HepG2 (cell line): Measurements from ENCODE around the gene SEMA7A. TPM values are rescaled to one million over a fixed set of nuclear protein-coding genes. Genes with fewer than 3 reads are reported as not detected.

ENCODE experiments used
- CHD4 ChIP-seq: fragments of 200-600 bp; sonication (generic); IDR thresholded peaks from 2 replicates; pipeline ENCODE4 v1.7.0; 2017; ENCODE audit warnings: mild to moderate bottlenecking, low read length, borderline replicate concordance
- FOSL2 ChIP-seq: sonication (generic); formaldehyde crosslinking; IDR thresholded peaks from 2 replicates; pipeline ENCODE4 v1.4.0; 2020; ENCODE audit warnings: missing genetic modification reagents
- HDAC2 ChIP-seq: sonication (generic); formaldehyde crosslinking; IDR thresholded peaks from 2 replicates; pipeline ENCODE4 v1.4.0; 2020; ENCODE audit warnings: missing genetic modification reagents
- JDP2 ChIP-seq: sonication (generic); formaldehyde crosslinking; IDR thresholded peaks from 2 replicates; pipeline ENCODE4 v1.8.1; 2022; ENCODE audit warnings: missing genetic modification reagents, borderline replicate concordance
- KDM1A ChIP-seq: IDR thresholded peaks from 2 replicates; pipeline ENCODE4 v1.6.1; 2016; ENCODE audit warnings: missing compliant biosample characterization
- KDM3A ChIP-seq: IDR thresholded peaks from 2 replicates; pipeline ENCODE4 v1.6.1; 2018; ENCODE audit warnings: low read depth, missing compliant biosample characterization
- RELA ChIP-seq: sonication (generic); formaldehyde crosslinking; IDR thresholded peaks from 2 replicates; pipeline ENCODE4 v1.4.0; 2020; ENCODE audit warnings: missing genetic modification reagents
- SIN3A ChIP-seq: IDR thresholded peaks from 2 replicates; pipeline ENCODE4 v1.6.1; 2011; ENCODE audit warnings: low read depth, mild to moderate bottlenecking, control low read depth, low read length, borderline replicate concordance
- SNAPC4 ChIP-seq: sonication (generic); formaldehyde crosslinking; IDR thresholded peaks from 2 replicates; pipeline ENCODE4 v1.4.0; 2020; ENCODE audit warnings: mild to moderate bottlenecking, missing genetic modification reagents
- ZFP36 ChIP-seq: fragments of 150-350 bp; IDR thresholded peaks from 2 replicates; pipeline ENCODE4 v1.6.1; 2018; ENCODE audit warnings: borderline replicate concordance, low read length, low read depth; ENCODE audit not compliant: partially characterized antibody
- ZMYM4 ChIP-seq: sonication (generic); formaldehyde crosslinking; IDR thresholded peaks from 2 replicates; pipeline ENCODE4 v1.8.1; 2023; ENCODE audit warnings: mild to moderate bottlenecking, missing genetic modification reagents
- ZNF687 ChIP-seq: sonication (generic); formaldehyde crosslinking; IDR thresholded peaks from 2 replicates; pipeline ENCODE4 v1.5.1; 2020; ENCODE audit warnings: mild to moderate bottlenecking, missing genetic modification reagents, moderate library complexity
- polyA plus RNA-seq, 8 experiments: library from polyadenylated mRNA; depleted of rRNA in 3 of 8; stranded (reverse) in 7 of 8; unstranded in 1 of 8; fragments of >200 nt; fragmentation: Illumina TruSeq in 4 of 8; extraction: Trizol in 4 of 8; gene quantifications; 2 replicates each; pipeline versions ENCODE4 v1.2.1 to v1.2.3, GENCODE V29; 2011 to 2016; ENCODE audit warnings: low read depth in 4 of 8, missing spikeins in 1 of 8, mixed read lengths in 1 of 8; ENCODE audit not compliant: insufficient read depth in 1 of 8
- total RNA-seq, 5 experiments: library from RNA; depleted of rRNA; stranded (reverse); fragments of >200 nt; fragmentation: Illumina TruSeq; extraction: Trizol; gene quantifications; 2 replicates each; pipeline ENCODE4 v1.2.3, GENCODE V29; 2016; ENCODE audit warnings: low read depth in 1 of 5
- TF ChIP-seq, protein P1 (sequence below): sonication (generic); formaldehyde crosslinking; IDR thresholded peaks from 2 replicates; pipeline ENCODE4 v1.4.0; 2020; ENCODE audit warnings: missing genetic modification reagents
- TF ChIP-seq, protein P2 (sequence below): sonication (generic); formaldehyde crosslinking; IDR thresholded peaks from 2 replicates; pipeline ENCODE4 v1.5.1; 2020; ENCODE audit warnings: missing genetic modification reagents, mild to moderate bottlenecking, borderline replicate concordance
- TF ChIP-seq, protein P3 (sequence below): sonication (generic); formaldehyde crosslinking; IDR thresholded peaks from 2 replicates; pipeline ENCODE4 v1.5.1; 2020; ENCODE audit warnings: mild to moderate bottlenecking, missing genetic modification reagents, borderline replicate concordance

SEMA7A gene
- total and polyA plus RNA-seq, 2 of the 13 experiments (the other 11 are each of a cell fraction or from before 2014, with no cell fraction given): 9.0 to 15.8 TPM

GRCh38 chr15:74438721-74439316, 5.1 kb upstream of the SEMA7A start (continued):
- TF ChIP-seq, protein P1, sequence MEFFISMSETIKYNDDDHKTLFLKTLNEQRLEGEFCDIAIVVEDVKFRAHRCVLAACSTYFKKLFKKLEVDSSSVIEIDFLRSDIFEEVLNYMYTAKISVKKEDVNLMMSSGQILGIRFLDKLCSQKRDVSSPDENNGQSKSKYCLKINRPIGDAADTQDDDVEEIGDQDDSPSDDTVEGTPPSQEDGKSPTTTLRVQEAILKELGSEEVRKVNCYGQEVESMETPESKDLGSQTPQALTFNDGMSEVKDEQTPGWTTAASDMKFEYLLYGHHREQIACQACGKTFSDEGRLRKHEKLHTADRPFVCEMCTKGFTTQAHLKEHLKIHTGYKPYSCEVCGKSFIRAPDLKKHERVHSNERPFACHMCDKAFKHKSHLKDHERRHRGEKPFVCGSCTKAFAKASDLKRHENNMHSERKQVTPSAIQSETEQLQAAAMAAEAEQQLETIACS (CRISPR knock-in tag): no peak
- TF ChIP-seq KDM1A (CRISPR knock-in tag) (0 out of 2 replicates have a peak, but pooled peaks have one; percentile 25), SNAPC4 (no peak), RELA (CRISPR knock-in tag) (0 out of 2 replicates have a peak, but pooled peaks have one; percentile 9), SIN3A (no peak), ZMYM4 (CRISPR knock-in tag) (0 out of 2 replicates have a peak, but pooled peaks have one; percentile 18), JDP2 (CRISPR knock-in tag) (no peak), ZNF687 (peak; percentile 35; the same call in 1 of the 2 replicates), FOSL2 (peak; percentile 49), ZFP36 (no peak), CHD4 (no peak), KDM3A (CRISPR knock-in tag) (0 out of 2 replicates have a peak, but pooled peaks have one; percentile 49), HDAC2 (CRISPR knock-in tag) (0 out of 2 replicates have a peak, but pooled peaks have one; percentile 53)
- TF ChIP-seq, protein P2, sequence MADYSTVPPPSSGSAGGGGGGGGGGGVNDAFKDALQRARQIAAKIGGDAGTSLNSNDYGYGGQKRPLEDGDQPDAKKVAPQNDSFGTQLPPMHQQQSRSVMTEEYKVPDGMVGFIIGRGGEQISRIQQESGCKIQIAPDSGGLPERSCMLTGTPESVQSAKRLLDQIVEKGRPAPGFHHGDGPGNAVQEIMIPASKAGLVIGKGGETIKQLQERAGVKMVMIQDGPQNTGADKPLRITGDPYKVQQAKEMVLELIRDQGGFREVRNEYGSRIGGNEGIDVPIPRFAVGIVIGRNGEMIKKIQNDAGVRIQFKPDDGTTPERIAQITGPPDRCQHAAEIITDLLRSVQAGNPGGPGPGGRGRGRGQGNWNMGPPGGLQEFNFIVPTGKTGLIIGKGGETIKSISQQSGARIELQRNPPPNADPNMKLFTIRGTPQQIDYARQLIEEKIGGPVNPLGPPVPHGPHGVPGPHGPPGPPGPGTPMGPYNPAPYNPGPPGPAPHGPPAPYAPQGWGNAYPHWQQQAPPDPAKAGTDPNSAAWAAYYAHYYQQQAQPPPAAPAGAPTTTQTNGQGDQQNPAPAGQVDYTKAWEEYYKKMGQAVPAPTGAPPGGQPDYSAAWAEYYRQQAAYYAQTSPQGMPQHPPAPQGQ (CRISPR knock-in tag): no peak
- TF ChIP-seq, protein P3, sequence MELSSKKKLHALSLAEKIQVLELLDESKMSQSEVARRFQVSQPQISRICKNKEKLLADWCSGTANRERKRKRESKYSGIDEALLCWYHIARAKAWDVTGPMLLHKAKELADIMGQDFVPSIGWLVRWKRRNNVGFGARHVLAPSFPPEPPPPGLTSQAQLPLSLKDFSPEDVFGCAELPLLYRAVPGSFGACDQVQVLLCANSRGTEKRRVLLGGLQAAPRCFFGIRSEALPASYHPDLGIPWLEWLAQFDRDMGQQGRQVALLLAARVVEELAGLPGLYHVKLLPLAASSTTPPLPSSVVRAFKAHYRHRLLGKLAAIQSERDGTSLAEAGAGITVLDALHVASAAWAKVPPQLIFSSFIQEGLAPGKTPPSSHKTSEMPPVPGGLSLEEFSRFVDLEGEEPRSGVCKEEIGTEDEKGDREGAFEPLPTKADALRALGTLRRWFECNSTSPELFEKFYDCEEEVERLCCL (CRISPR knock-in tag): no peak
